GM10847 (cell line): ENCODE results near the gene ISYNA1.

ENCODE experiments used
- POLR2A ChIP-seq: IDR thresholded peaks from 2 replicates; pipeline ENCODE4 v1.6.1; 2011; ENCODE audit not compliant: insufficient read length; ENCODE audit errors: extremely low read depth

Gene ISYNA1

DNA sequence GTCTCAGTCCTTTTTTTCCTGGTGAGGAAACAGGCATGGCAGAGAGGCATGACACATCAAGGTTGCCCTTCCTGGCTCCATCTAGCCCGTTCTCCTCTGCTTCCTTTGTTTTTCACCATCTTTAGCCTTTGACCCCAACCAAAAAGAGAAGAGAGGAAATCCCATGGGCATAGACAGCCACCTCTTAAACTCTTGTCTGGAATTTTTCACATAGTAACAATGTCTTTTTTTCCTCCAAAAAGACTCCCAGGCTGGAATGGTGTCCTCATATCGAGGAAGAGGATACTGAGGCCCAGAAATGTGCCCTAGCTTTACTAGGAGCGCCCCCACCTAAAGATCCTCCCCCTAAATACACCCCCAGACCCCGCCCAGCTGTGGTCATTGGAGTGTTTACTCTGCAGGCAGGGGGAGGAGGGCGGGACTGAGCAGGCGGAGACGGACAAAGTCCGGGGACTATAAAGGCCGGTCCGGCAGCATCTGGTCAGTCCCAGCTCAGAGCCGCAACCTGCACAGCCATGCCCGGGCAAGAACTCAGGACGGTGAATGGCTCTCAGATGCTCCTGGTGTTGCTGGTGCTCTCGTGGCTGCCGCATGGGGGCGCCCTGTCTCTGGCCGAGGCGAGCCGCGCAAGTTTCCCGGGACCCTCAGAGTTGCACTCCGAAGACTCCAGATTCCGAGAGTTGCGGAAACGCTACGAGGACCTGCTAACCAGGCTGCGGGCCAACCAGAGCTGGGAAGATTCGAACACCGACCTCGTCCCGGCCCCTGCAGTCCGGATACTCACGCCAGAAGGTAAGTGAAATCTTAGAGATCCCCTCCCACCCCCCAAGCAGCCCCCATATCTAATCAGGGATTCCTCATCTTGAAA, 52.0 kb downstream of the ISYNA1 start, which contains the start of gene GDF15:
TSS of gene GDF15 (plus strand) at position 484 of the 868 bp plus-strand sequence. CDS start at position 516, 32 bp downstream.
- peak; percentile 17 for TF ChIP-seq POLR2A

DNA sequence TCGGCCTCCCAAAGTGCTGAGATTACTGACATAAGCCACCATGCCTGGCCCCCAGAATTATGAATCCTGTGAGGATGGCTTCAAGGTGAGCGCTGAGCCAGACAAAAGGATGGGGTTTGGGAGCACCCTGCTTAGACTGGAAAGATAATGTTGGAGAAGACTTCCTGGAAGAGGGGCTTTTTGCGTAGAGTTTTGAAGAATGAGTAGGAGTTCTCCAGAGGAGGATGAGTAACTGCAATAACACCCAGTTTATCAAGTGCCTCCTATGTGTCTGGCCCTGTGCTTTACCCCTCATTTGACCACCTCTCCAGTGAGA, 52.6 kb downstream of the ISYNA1 start:
- no peak for TF ChIP-seq POLR2A

DNA sequence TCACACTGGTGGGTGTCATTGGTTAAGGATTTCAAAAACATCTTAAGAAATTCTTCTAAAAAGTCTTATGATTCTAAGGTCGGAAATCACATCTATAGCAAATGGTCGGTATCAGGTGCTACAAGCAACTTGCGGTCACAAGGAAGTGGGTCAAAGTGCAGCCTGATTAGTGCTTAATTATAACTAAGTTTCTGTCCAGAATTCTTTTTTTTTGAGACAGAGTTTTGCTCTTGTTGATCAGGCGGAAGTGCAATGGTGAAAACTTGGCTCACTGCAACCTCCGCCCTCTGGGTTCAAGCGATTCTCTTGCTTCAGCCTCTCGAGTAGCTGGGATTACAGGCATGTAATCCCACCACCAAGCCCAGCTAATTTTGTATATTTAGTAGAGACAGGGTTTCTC, 53.2 kb downstream of the ISYNA1 start:
- no peak for TF ChIP-seq POLR2A
